ENCODE results near the gene KIAA1755.

KIAA1755 gene

GRCh38 chr20:38231531-38232121 lies 28.9 kb downstream of the KIAA1755 start:
- no peak for DNase-seq

GRCh38 chr20:38230957-38231526 lies 29.5 kb downstream of the KIAA1755 start:
- no peak for DNase-seq

GRCh38 chr20:38230253-38230551 lies 30.3 kb downstream of the KIAA1755 start:
- DNase-seq = no peak

GRCh38 chr20:38229376-38230252 lies 30.9 kb downstream of the KIAA1755 start:
- DNase-seq = peak; percentile 0

- no peak for DNase-seq
Measured at GRCh38 chr20:38228436-38228835, 32.1 kb downstream of the KIAA1755 start.

- DNase-seq = no peak
Measured at GRCh38 chr20:38227420-38228360, 32.8 kb downstream of the KIAA1755 start.

- no peak for DNase-seq
Measured at GRCh38 chr20:38226553-38226952, 34.0 kb downstream of the KIAA1755 start.

GRCh38 chr20:38225900-38226263 lies 34.7 kb downstream of the KIAA1755 start:
- no peak for DNase-seq

GRCh38 chr20:38225240-38225899 lies 35.2 kb downstream of the KIAA1755 start:
- DNase-seq = no peak

- no peak for DNase-seq
Measured at GRCh38 chr20:38224531-38224930, 36.0 kb downstream of the KIAA1755 start.

- DNase-seq = no peak
Measured at GRCh38 chr20:38223743-38224100, 36.8 kb downstream of the KIAA1755 start.

GRCh38 chr20:38222923-38223742 lies 37.4 kb downstream of the KIAA1755 start:
- no peak for DNase-seq

- DNase-seq = peak; percentile 18
Measured at GRCh38 chr20:38222231-38222922, 38.2 kb downstream of the KIAA1755 start.

- DNase-seq = peak; percentile 56
Measured at GRCh38 chr20:38221119-38221589, 39.4 kb downstream of the KIAA1755 start.

GRCh38 chr20:38220587-38221118 lies 39.9 kb downstream of the KIAA1755 start:
- no peak for DNase-seq

GRCh38 chr20:38219006-38219950 lies 41.3 kb downstream of the KIAA1755 start:
- DNase-seq = no peak

GRCh38 chr20:38218566-38218885 lies 42.0 kb downstream of the KIAA1755 start:
- DNase-seq = no peak

- DNase-seq = no peak
Measured at GRCh38 chr20:38217791-38218565, 42.6 kb downstream of the KIAA1755 start.
